Heart right ventricle (tissue), 16 donors: ENCODE results near the gene ADSS2. TPM values are rescaled to one million over a fixed set of nuclear protein-coding genes. Genes with fewer than 3 reads are reported as not detected.

ENCODE experiments used
- ATAC-seq, 8 donors: fragments of 200-7000 bp; cut with Tn5 transposase; one replicate each; pipeline ENCODE4 v1.9.1; 2020; ENCODE audit warnings: mild to moderate bottlenecking in 8 of 8, moderate library complexity in 8 of 8, moderate number of reproducible peaks in 1 of 8
- DNase-seq, 2 donors: peaks; one replicate each; pipeline ENCODE4 v3.0.0-alpha.2; 2020
- H3K27ac ChIP-seq, 10 donors: fragments of 200-600 bp; sonication (generic) in 2 of 10; one replicate each; pipeline versions ENCODE4 v1.5.0 to v1.8.0; 2020 to 2022; ENCODE audit warnings: mild to moderate bottlenecking in 3 of 10
- H3K27me3 ChIP-seq, 7 donors: fragments of 200-600 bp; one replicate each; pipeline ENCODE4 v1.8.0; 2021 to 2022; ENCODE audit warnings: mild to moderate bottlenecking in 2 of 7
- H3K36me3 ChIP-seq, 9 donors: fragments of 200-600 bp; sonication (generic) in 1 of 9; one replicate each; pipeline versions ENCODE4 v1.5.0 to v1.8.0; 2020 to 2022; ENCODE audit warnings: mild to moderate bottlenecking in 2 of 9
- H3K4me1 ChIP-seq, 9 donors: fragments of 200-600 bp; sonication (generic) in 1 of 9; one replicate each; pipeline versions ENCODE4 v1.5.0 to v1.8.0; 2020 to 2022; ENCODE audit warnings: mild to moderate bottlenecking in 4 of 9
- H3K4me3 ChIP-seq, 10 donors: fragments of 200-600 bp; sonication (generic) in 2 of 10; one replicate each; pipeline versions ENCODE4 v1.5.0 to v1.8.0; 2020 to 2022; ENCODE audit warnings: mild to moderate bottlenecking in 7 of 10, moderate library complexity in 2 of 10
- H3K9me3 ChIP-seq, 11 donors: fragments of 200-600 bp in 10 of 11; sonication (generic) in 2 of 11; one replicate each; pipeline versions ENCODE4 v1.5.0 to v1.8.0; 2013 to 2022; ENCODE audit warnings: mild to moderate bottlenecking in 2 of 11, control low read depth in 1 of 11, moderate library complexity in 1 of 11
- CTCF ChIP-seq, 9 donors: fragments of 200-600 bp; sonication (generic) in 2 of 9; IDR thresholded peaks; one replicate each; pipeline versions ENCODE4 v1.5.0 to v1.8.0; 2021 to 2022; ENCODE audit warnings: antibody characterized with exemption in 9 of 9, mild to moderate bottlenecking in 5 of 9, moderate library complexity in 1 of 9
- WGBS, 2 donors: extraction: QIAGEN DNeasy Blood & Tissue Kit; methylation state at CpG; one replicate each; pipeline ENCODE4 v1.1.7; 2013; ENCODE audit warnings: inconsistent platforms in 1 of 2; 5-methylcytosine and 5-hydroxymethylcytosine counted together
- intact Hi-C, 10 donors: fragments of 100-400 bp; cut with DNase I; formaldehyde crosslinking; loops; one replicate each; pipeline versions ENCODE4 v1.11.1 to v1.14.2; 2022
- polyA plus RNA-seq, 2 donors: library from polyadenylated mRNA; stranded (reverse); fragments of 200-250 nt; gene quantifications; one replicate each; pipeline ENCODE4 v1.2.3, GENCODE V29; 2013
- total RNA-seq, 10 donors: library from RNA; stranded (reverse); fragmentation: NEBNext Ultra II Directional in 3 of 10; extraction: Animal tissue kit (Norgen Biotek cat#: 25700) in 3 of 10; gene quantifications; one replicate each; pipeline versions ENCODE4 v1.2.1 to v1.2.4, GENCODE V29; 2021 to 2023
- donor health status: Arrhythmogenic right ventricular cardiomyopathy.
- donor health status: ischemic (EF 13 %, LVEDD 7.1; RV severe dilation, severe dysfunction).
- donor health status: healthy with polysubstance abuse.
- donor health status: DM: no; HTN: yes; CAD: no.
- donor health status: DM: no; HTN: no; CAD: no.
- donor health status: ischemic (EF 25% LVEDD 6.9; RV normal size, moderate dysfunction).
- donor health status: ischemic (EF 25% LVEDD 5.7; RV mildly dilated, moderate dysfunction).
- donor health status: healthy.
- donor health status: DM: yes; HTN: yes; CAD: no.
- donor health status: Ischemic cardiomyopathy.
- donor health status: ischemic (EF 35%, LVEDD 5.7; RV mildly dilated, moderate dysfunction).
- donor health status: nonischemic (EF 11% LVEDD 7.7; RV severe dilation, severe dysfunction).
- donor health status: DM: yes; HTN: yes; CAD: no.
- donor health status: PGD.
- donor health status: ischemic (EF 29% LVEDD 5.4; RV normal size, mild dysfunction).
- donor health status: nonischemic (EF 23%, LVEDD 6.1; RV moderate dilation, normal function).

The ADSS2 gene
- total and polyA plus RNA-seq, 12 donors: 4.5 to 16.2 (median 7.4) TPM

- no peaks in the 10 kb centered on the region for H3K27me3 ChIP-seq
- H3K4me3 ChIP-seq: peak within 1 kb of the TSS; percentile 22 to 78 (median 66)
- TF ChIP-seq CTCF (IDR thresholded peaks at IDR 0.05): no peak
- H3K9me3 ChIP-seq: no peaks in the 10 kb centered on the region
- 16% methylated on average over 61 of the region's 61 CpGs for WGBS, 2 donors
- intact Hi-C loops: loop anchor here in 2 of 10 donors (1.0 to 5.0 kb wide), 2 partner anchors 9 to 191 kb away; partner anchors contain the start of gene DESI2 (in 1 of the 2)
- ATAC-seq (peak; percentile 98 to 100 (median 98)), DNase-seq (peak; percentile 91 to 95)
- peaks cover 0 to 16% (median 6%) of the 10 kb centered on the region in 9 donors for H3K4me1 ChIP-seq
- H3K36me3 ChIP-seq: no peaks in the 10 kb centered on the region
- peak within 1 kb of the TSS; percentile 63 to 94 (median 86) for H3K27ac ChIP-seq
Measured at GRCh38 chr1:244461245-244462071, 9.7 kb upstream of the ADSS2 start, which contains the start of gene CATSPERE. CATSPERE (plus strand) TSS chr1:244461273; CDS start chr1:244461430, 157 bp downstream.

DNA sequence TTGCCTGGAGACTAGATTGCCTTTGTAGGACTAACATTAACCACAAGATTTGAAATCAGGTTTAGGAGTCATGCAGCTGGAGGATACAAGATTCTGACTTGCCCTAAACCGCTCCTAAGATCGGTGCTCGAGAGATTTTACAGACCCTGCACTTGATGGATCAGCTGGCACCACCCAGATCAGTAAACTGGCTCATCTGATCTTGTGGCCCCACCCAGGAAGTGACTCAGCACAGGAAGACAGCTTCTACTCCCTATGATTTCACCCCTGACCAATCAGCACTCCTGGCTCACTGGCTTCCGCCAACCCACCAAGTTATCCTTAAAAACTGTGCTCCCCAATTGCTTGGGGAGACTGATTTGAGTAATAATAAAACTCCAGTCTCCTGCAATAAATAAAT lies 8.5 kb upstream of the ADSS2 start:
- TF ChIP-seq CTCF (IDR thresholded peaks at IDR 0.05): no peak
- 95 to 96% methylated on average over 4 of the region's 4 CpGs for WGBS, 2 donors
- Histone ChIP-seq H3K9me3 (no peaks in the 10 kb centered on the region), H3K36me3 (no peaks in the 10 kb centered on the region), H3K27ac (peak overlapping the region in 4 of 10 donors; percentile 63 to 93 (median 86)), H3K4me3 (peak overlapping the region in 1 of 10 donors; percentile 61), H3K27me3 (no peaks in the 10 kb centered on the region), H3K4me1 (peaks cover 0 to 16% (median 6%) of the 10 kb centered on the region in 9 donors)
- intact Hi-C loops: loop anchor here in 1 of 10 donors (5.0 kb wide), 1 partner anchor 192 kb away; the partner anchor contains the start of gene DESI2
- ATAC-seq: no peak
- no peak for DNase-seq

- ATAC-seq (no peak), DNase-seq (no peak)
- no peak overlapping the region for H3K27ac ChIP-seq
- H3K4me1 ChIP-seq: peaks cover 0 to 16% (median 6%) of the 10 kb centered on the region in 9 donors
- no peaks in the 10 kb centered on the region for H3K9me3 ChIP-seq
- 96 to 98% methylated on average over 4 of the region's 4 CpGs for WGBS, 2 donors
- H3K27me3 ChIP-seq: no peaks in the 10 kb centered on the region
- no peak overlapping the region for H3K4me3 ChIP-seq
- TF ChIP-seq CTCF (IDR thresholded peaks at IDR 0.05): no peak
- intact Hi-C loops: loop anchor here in 3 of 10 donors (10.0 kb wide), 2 partner anchors 196 to 516 kb away; partner anchors contain the start of gene DESI2 (in 2 of the 3)
- no peaks in the 10 kb centered on the region for H3K36me3 ChIP-seq
Measured at GRCh38 chr1:244458781-244459180, 7.1 kb upstream of the ADSS2 start.

DNA sequence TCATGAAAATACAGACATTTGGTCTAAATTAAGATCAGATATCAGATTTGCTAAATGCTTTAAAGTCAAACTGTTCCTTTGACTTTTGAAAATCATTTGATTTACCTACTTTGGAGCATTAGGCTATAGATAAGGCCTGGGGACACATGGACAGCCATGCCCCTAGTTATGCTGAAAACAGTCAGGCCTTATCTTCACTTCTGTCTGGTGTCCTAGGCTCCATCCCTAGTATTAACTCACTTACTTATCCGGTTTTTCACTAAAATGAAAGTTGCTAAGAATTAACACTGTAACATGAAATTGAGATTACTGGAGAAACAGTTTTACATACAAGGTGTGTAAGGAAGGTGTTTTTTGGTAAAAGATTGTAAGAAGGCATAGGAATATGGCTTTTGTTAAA lies 4.9 kb upstream of the ADSS2 start:
- TF ChIP-seq CTCF (IDR thresholded peaks at IDR 0.05): no peak
- no peaks in the 10 kb centered on the region for H3K27me3 ChIP-seq
- DNase-seq: no peak
- H3K4me3 ChIP-seq: no peak overlapping the region
- peaks cover 0 to 18% (median 7%) of the 10 kb centered on the region in 9 donors for H3K4me1 ChIP-seq
- intact Hi-C loops: loop anchor here in 3 of 10 donors (10.0 kb wide), 2 partner anchors 198 to 518 kb away; partner anchors contain the start of gene DESI2 (in 2 of the 3)
- H3K27ac ChIP-seq: no peak overlapping the region
- 92% methylated on average over 1 of the region's 1 CpG for WGBS, 2 donors
- ATAC-seq: no peak
- H3K9me3 ChIP-seq: no peaks in the 10 kb centered on the region
- no peaks in the 10 kb centered on the region for H3K36me3 ChIP-seq
